Activated gamma-delta T cell treated with anti-CD3 and anti-CD28 coated beads, Interleukin-2, amount 50 U/mL, for 16 hours (primary cell): ENCODE measurements around the gene KMT2D.

Experiments
- DNase-seq: peaks from one replicate; pipeline ENCODE4 v3.0.0-alpha.2; 2020; ENCODE audit warnings: low read depth

KMT2D gene

GRCh38 chr12:49060237-49061156, at the start of gene KMT2D:
KMT2D (minus strand) TSS chr12:49060794; CDS start chr12:49055324, 5,470 bp downstream.
- DNase-seq: peak; percentile 83

GRCh38 chr12:49109641-49110463, 49.3 kb upstream of the KMT2D start:
- no peak for DNase-seq

- no peak for DNase-seq
These were observed 48.4 kb upstream of the KMT2D start for GRCh38 chr12:49108958-49109404.

GRCh38 chr12:49105504-49106084, 45.0 kb upstream of the KMT2D start:
- DNase-seq: no peak

- DNase-seq: no peak
These were observed 44.2 kb upstream of the KMT2D start for GRCh38 chr12:49104822-49105221.

GRCh38 chr12:49100380-49100779, 39.8 kb upstream of the KMT2D start:
- no peak for DNase-seq

GRCh38 chr12:49098703-49099102, 38.1 kb upstream of the KMT2D start:
- no peak for DNase-seq

GRCh38 chr12:49098035-49098451, 37.4 kb upstream of the KMT2D start:
- peak; percentile 45 for DNase-seq

- DNase-seq: no peak
These were observed 36.8 kb upstream of the KMT2D start for GRCh38 chr12:49097381-49097780.

- no peak for DNase-seq
These were observed 34.4 kb upstream of the KMT2D start for GRCh38 chr12:49094975-49095365.

- DNase-seq: no peak
These were observed 33.8 kb upstream of the KMT2D start, which contains the start of gene DHH for GRCh38 chr12:49094160-49094974. DHH (minus strand) TSS chr12:49094801; CDS start chr12:49094512, 289 bp downstream.

GRCh38 chr12:49093792-49094159, 33.2 kb upstream of the KMT2D start:
- no peak for DNase-seq

GRCh38 chr12:49092816-49093406, 32.3 kb upstream of the KMT2D start:
- DNase-seq: no peak

- DNase-seq: peak; percentile 29
These were observed 31.7 kb upstream of the KMT2D start for GRCh38 chr12:49092086-49092815.

- no peak for DNase-seq
These were observed 31.2 kb upstream of the KMT2D start for GRCh38 chr12:49091836-49092085.

GRCh38 chr12:49091056-49091835, 30.7 kb upstream of the KMT2D start:
- DNase-seq: no peak

- no peak for DNase-seq
These were observed 29.5 kb upstream of the KMT2D start for GRCh38 chr12:49089821-49090773.

GRCh38 chr12:49088932-49089330, 28.3 kb upstream of the KMT2D start:
- DNase-seq: no peak
